HG03571 (cell line): ENCODE data around the gene COL1A1.

Experiments
- ATAC-seq: cut with Tn5 transposase; IDR thresholded peaks from one replicate; pipeline ENCODE4 v1.9.1; 2021; ENCODE audit not compliant: unreplicated experiment

The COL1A1 gene

DNA sequence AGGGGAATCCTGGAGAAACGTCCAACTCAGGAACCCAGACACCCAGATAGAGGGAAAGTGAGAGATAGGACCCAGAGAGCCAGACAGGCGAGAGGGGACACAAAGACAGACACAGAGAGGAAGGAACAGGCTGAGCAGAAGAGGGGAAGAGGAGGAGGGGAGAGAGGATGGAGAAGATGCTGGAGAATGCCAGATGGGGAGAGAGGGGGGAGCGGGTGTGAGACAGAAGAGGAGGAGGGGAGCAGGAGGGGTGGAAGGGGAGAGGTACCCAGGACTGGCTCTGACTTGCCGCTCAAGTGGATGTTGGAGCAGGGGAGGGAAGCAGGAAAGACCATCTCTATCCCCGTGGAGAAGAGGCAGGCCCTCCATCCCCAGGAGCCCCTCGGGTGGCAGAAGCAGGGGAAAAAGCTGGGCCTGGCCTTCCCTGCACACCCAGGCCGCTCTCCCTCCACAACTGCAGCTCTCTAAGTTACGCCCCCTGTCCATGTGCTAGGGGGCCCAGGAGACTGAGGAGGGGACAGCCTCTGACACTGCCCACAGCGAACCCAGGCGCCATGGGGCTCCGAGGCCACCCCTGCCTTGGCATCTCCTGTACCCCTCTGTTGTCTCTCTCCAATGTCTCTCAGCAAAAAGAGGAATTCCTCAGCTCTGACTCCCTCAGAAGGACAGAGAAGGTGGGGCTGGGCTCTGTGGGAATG is 55.8 kb downstream of the COL1A1 start:
- no peak for ATAC-seq

DNA sequence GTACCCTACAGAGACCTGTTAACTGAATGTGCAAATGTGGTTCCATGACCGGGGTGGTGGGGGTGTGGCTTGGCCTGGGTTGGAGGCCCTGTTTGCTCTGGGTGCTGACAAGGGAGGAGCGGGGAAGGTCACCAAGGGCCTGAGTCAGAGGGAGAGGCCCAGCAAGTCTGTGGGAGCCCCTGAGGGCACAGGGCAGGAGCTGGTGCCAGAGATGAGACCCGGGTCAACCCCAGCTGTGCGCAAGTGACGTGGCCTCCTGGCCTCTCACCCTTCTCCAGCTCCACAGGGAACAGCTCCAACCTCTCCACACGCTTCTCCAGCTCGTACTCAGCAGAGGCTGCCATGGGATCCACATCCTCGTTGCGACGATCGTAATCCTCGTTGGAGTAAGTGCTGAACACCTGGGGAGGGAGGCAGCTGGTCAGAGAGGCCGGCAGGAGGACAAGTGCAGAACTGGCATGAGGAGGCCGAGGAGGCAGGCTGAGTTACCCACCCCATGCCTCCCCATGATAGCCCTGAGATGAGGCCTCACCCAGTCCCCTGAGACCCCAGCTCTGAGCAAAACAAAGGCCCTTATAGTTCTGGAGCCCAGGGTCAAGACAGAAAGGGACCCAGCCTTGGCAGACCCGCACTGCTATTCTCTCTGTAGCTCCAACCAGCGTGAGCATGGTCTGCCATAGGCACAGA is 56.4 kb downstream of the COL1A1 start:
- no peak for ATAC-seq

DNA sequence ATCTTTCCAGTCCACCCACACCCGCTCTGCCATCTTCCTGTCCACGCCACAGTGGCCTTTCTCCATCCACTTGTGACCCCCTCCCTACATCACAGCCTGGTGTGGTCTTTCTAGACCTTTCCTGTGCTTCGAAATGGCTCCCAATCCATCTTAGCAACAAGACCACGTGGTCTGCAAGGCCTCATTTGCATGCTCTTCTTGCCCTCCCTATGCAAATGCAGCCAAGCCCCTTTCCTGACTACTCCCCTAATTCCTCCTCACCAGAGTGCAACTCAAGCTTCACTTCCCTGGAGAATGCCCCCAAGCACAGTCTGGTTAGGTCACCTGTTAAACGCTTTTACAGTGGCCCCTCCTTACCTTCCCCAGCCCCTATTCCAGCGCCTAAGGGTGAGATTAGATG is 57.1 kb downstream of the COL1A1 start:
- no peak for ATAC-seq

- ATAC-seq, result no peak
These were observed 57.8 kb downstream of the COL1A1 start for GRCh38 chr17:50143461-50144176.

- no peak for ATAC-seq
These were observed 59.7 kb downstream of the COL1A1 start for GRCh38 chr17:50141745-50142110.

GRCh38 chr17:50141026-50141744 is 60.2 kb downstream of the COL1A1 start:
- no peak for ATAC-seq

- no peak for ATAC-seq
These were observed 61.2 kb downstream of the COL1A1 start for GRCh38 chr17:50139950-50140885.

DNA sequence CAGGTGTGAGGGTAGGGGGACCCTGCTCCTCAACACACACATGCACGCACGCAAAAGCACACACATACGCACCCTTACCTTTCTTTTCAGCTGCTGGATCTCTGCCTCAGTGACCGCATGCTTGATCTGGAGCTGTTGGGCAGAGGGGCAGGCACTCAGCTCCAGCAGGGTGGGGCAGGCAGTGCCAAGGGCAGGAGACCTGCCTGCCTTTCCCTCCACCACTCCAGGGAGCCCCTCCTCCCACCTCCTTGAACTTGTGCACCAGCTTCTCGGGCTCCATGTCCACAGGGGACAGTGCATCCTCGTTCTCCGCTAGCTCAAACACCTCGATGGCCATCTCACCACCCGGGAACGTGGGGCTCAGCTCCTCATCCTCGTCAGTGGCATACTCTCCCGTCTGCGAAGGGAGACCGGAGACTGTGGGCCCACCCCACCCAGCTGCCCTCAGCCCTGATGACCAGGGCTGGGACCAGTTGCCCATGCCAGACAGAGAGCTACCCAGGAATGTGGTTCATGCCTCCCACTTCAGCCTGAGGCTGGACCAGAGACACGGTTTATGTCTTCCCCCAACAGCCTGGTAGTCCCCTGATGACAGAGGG is 62.1 kb downstream of the COL1A1 start:
- ATAC-seq, result no peak

DNA sequence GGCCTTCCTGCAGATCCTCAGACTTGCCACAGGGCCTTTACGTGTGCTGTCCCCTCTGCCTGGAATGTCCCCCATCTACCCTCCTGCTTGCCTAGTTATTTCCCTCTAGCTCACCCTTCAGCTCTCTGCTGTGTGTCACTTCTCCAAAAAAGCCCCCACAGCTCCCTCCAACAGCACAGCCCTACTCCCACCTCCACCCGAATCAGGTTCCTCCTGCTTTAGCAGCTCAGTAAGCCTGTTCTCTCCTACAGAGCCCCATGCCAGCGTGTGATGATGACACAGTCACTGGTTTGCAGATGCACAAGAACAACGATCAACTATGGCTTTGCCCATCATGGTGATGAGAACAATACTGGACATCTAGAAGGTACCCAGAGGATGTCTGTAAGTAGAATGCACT is 64.4 kb downstream of the COL1A1 start:
- ATAC-seq, result no peak

DNA sequence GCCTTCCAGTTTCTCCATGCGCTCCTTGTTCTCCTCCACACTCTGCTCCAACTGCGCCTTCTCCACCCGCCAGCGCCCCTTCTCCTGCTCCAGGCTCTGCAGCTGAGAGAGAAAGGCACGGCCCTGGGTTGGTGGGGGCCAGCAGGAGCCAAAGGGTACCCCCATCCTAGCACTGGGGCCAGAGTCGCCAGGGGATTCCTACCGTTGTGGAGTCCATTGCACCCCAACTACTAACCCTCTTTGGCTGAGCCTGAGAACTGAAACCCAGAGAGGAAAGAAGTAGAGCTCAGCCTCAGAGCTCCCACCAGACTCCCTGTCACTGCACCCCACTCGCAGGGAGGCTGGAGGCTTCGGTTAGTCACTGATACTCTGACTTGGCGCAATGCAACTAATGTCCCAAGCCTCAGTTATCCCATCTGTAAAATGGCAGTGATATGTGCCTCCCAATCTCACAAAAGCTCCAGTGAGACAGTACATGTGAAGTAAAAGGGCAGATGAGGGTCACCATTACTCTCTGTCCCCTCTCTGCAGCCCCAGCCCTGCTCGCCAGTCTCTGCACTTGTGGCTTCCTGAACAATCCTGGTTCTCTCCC is 65.2 kb downstream of the COL1A1 start:
- ATAC-seq, result no peak

DNA sequence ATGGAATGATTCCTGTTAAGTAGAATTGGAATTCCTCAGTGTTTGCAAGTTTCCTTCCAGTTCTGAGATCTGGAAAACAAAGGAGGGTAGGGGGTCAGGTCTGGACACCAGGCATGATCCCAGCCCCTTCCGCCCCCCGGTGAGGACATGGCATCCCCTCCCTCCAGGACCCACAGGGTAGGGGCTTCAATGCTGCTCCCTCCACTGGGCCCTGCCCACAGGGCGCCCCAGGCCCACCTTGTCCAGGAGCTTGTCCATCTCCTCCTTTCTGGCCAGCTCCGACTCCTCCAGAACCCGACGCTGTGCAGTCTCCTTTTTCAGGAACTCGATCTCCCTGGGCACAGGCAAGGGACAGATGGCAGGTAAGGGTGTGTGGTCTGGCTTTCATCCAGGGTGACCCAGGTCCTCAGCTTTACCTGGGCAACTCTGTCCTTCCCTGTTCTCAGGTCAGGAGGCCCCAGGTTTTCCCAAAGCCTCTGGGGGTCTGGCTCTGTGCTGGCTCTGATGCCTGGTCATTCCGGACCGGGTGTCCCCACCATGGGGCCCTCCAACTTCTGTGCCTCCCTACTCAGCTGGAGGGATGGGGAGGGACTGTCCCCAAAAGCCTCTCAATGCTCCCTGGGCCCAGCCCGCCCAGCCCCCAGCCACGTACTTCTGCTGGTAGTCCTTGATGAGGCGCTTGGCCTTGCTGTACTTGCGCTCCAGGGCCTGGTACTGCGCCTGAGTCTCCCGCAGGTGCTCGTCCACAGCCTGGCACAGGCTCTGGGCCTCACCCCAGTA is 65.9 kb downstream of the COL1A1 start:
- no peak for ATAC-seq

DNA sequence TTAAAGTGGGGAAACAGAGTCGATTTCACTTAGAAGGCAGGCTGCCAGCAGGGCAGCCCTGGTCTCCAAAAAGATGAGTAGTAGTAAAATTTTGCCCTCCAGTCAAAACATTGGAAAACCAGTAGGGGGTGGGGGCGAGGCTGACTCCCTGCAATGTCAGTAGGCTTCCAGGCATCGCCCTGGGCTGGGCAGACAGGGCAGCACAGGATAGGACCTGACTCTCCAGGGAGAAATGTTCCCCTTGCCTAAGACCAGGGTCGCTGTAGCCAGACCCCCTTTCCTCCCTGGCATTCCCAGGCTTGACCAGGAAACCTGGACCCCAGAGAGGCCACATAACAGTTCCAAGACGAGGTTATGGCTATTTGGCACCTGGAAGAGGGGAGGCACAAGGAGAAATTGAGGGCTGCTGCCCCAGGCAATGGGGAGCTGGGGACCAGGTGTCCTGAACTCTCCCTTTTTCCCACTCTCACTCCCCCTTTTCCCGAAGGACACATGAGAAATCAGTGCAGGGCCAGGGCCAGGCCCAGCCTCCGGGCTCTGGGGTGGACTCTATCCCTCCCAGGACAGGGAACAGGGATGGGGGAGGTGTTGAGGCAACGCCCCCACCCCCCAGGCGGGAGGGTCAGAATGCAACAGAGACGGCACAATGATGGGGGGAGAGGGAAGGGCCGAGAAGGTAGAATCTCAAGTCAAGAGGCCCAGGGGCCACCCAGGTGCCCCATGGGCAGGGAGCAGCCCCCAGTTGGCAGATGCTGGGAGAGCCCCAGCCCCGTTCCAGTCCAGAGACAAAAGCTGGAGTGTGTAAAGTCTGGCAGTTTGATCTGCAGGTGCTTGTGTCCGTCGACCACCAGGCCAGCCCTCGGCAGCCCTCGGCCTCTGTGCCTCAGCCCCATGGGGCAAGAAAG is 67.0 kb downstream of the COL1A1 start:
- ATAC-seq, result no peak

DNA sequence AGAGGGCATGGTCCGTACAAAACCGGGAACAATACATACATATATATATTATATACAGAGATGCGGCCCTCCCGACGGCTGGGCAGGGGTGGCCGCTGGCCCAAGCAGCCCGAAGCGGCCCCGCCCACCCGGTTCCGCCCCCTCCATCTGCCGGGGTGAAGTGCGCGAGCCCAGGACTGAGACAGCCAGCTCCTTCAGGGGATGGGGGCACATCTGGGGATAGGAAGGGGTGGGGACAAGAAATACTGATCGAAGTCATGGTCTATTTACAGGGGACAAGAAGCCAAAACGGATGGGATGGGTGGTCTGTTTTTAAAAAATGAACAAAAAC is 67.7 kb downstream of the COL1A1 start:
- no peak for ATAC-seq
